IMR-90 (cell line): ENCODE results near the gene SH3TC1.
A peak's percentile ranks its signal among the peaks of the same experiment; 100 is the strongest.

ENCODE experiments used
- BHLHE40 ChIP-seq: fragments of 150-350 bp; IDR thresholded peaks from 2 replicates; pipeline ENCODE4 v1.6.1; 2016; ENCODE audit warnings: mild to moderate bottlenecking, low read depth, low read length
- CTCF ChIP-seq: conservative IDR thresholded peaks from 2 replicates; pipeline ENCODE4 v1.5.1; 2012; ENCODE audit warnings: mild to moderate bottlenecking, low read depth, low read length, improper control_type of control experiment
- ELK1 ChIP-seq: fragments of 150-350 bp; IDR thresholded peaks from 2 replicates; pipeline ENCODE4 v1.6.1; 2016; ENCODE audit warnings: low read depth, mild to moderate bottlenecking, low read length, moderate library complexity, borderline replicate concordance
- MXI1 ChIP-seq: IDR thresholded peaks from 2 replicates; pipeline ENCODE4 v1.6.1; 2012; ENCODE audit warnings: low read depth, mild to moderate bottlenecking, low read length, moderate library complexity, borderline replicate concordance
- POLR2A ChIP-seq: IDR thresholded peaks from 2 replicates; pipeline ENCODE4 v1.6.1; 2012; ENCODE audit warnings: mild to moderate bottlenecking, low read depth, low read length
- RAD21 ChIP-seq: IDR thresholded peaks from 2 replicates; pipeline ENCODE4 v1.6.1; 2012; ENCODE audit warnings: low read length, improper control_type of control experiment
- RCOR1 ChIP-seq: IDR thresholded peaks from 2 replicates; pipeline ENCODE4 v1.6.1; 2012; ENCODE audit warnings: mild to moderate bottlenecking, low read length, improper control_type of control experiment; ENCODE audit not compliant: insufficient replicate concordance
- RFX5 ChIP-seq: IDR thresholded peaks from 2 replicates; pipeline ENCODE4 v1.8.0; 2012; ENCODE audit warnings: low read depth, mild to moderate bottlenecking, low read length, moderate library complexity

GRCh38 chr4:8277356-8278008 lies 78.4 kb downstream of the SH3TC1 start:
- TF ChIP-seq RAD21 (0 out of 2 replicates have a peak, but pooled peaks have one; percentile 17), CTCF (no peak), ELK1 (no peak), POLR2A (no peak), BHLHE40 (no peak), MXI1 (no peak), RFX5 (no peak), RCOR1 (no peak)
